GM23338 (cell line): ENCODE data around the gene RET. TPM values are rescaled to one million over a fixed set of nuclear protein-coding genes. Genes with fewer than 3 reads are reported as not detected.

Experiments used
- EZH2phosphoT487 ChIP-seq: fragments of 200-600 bp; sonication (generic); IDR thresholded peaks from one replicate; pipeline ENCODE4 v1.8.1; 2018; ENCODE audit warnings: antibody characterized with exemption; ENCODE audit not compliant: unreplicated experiment
- POLR2AphosphoS5 ChIP-seq: IDR thresholded peaks from 2 replicates; pipeline ENCODE4 v1.6.1; 2016; ENCODE audit warnings: antibody characterized with exemption, low read depth
- REST ChIP-seq: IDR thresholded peaks from one replicate; pipeline ENCODE4 v1.6.1; 2018; ENCODE audit warnings: antibody characterized with exemption; ENCODE audit not compliant: unreplicated experiment
- polyA plus RNA-seq: library from polyadenylated mRNA; unstranded; fragments of >200 nt; fragmentation: Nextera tagmentation; extraction: Ambion mirVana; gene quantifications from 2 replicates; pipeline ENCODE4 v1.2.1, GENCODE V29; 2016
- total RNA-seq: library from RNA; depleted of rRNA; stranded (reverse); fragments of >200 nt; shearing (Covaris generic); gene quantifications from 2 replicates; pipeline ENCODE4 v1.2.3, GENCODE V29; 2014
- TF ChIP-seq, protein P1 (sequence below): fragments of 250-450 bp; sonication (Bioruptor Pico); IDR thresholded peaks from 2 replicates; pipeline ENCODE4 v1.5.0; 2020; ENCODE audit warnings: mild to moderate bottlenecking, moderate library complexity

The RET gene
- total and polyA plus RNA-seq, 2 experiments from 2014 or later: 5.5 to 9.8 TPM

DNA sequence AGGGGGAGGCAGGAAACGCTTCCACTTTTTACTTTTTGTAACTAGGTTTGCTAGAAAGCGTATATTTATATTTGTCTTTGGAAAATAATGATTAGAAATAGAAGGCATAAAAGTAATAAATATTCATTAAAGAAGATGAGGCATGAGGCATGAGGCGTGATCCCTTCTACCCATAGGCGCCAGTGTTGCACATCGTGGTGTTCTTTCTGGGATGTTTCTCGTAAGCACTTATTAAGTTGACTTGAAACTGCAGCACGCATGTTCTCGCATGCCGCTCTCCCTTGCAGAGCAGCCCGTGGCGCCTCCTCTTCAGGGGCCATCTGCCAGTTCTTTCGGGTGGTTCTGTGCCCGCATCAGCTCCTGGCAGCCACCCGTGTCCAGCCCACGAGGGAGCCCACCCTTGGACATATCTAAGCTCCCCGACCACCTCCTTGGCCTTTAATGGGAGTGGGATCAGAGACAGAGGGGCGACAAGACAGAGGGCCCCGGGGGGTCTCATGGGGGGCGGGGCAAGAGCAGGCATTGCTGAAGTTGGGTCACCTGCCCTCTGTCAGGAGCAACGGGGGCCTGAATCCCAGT is 32.9 kb downstream of the RET start (continued):
- TF ChIP-seq, protein P1, sequence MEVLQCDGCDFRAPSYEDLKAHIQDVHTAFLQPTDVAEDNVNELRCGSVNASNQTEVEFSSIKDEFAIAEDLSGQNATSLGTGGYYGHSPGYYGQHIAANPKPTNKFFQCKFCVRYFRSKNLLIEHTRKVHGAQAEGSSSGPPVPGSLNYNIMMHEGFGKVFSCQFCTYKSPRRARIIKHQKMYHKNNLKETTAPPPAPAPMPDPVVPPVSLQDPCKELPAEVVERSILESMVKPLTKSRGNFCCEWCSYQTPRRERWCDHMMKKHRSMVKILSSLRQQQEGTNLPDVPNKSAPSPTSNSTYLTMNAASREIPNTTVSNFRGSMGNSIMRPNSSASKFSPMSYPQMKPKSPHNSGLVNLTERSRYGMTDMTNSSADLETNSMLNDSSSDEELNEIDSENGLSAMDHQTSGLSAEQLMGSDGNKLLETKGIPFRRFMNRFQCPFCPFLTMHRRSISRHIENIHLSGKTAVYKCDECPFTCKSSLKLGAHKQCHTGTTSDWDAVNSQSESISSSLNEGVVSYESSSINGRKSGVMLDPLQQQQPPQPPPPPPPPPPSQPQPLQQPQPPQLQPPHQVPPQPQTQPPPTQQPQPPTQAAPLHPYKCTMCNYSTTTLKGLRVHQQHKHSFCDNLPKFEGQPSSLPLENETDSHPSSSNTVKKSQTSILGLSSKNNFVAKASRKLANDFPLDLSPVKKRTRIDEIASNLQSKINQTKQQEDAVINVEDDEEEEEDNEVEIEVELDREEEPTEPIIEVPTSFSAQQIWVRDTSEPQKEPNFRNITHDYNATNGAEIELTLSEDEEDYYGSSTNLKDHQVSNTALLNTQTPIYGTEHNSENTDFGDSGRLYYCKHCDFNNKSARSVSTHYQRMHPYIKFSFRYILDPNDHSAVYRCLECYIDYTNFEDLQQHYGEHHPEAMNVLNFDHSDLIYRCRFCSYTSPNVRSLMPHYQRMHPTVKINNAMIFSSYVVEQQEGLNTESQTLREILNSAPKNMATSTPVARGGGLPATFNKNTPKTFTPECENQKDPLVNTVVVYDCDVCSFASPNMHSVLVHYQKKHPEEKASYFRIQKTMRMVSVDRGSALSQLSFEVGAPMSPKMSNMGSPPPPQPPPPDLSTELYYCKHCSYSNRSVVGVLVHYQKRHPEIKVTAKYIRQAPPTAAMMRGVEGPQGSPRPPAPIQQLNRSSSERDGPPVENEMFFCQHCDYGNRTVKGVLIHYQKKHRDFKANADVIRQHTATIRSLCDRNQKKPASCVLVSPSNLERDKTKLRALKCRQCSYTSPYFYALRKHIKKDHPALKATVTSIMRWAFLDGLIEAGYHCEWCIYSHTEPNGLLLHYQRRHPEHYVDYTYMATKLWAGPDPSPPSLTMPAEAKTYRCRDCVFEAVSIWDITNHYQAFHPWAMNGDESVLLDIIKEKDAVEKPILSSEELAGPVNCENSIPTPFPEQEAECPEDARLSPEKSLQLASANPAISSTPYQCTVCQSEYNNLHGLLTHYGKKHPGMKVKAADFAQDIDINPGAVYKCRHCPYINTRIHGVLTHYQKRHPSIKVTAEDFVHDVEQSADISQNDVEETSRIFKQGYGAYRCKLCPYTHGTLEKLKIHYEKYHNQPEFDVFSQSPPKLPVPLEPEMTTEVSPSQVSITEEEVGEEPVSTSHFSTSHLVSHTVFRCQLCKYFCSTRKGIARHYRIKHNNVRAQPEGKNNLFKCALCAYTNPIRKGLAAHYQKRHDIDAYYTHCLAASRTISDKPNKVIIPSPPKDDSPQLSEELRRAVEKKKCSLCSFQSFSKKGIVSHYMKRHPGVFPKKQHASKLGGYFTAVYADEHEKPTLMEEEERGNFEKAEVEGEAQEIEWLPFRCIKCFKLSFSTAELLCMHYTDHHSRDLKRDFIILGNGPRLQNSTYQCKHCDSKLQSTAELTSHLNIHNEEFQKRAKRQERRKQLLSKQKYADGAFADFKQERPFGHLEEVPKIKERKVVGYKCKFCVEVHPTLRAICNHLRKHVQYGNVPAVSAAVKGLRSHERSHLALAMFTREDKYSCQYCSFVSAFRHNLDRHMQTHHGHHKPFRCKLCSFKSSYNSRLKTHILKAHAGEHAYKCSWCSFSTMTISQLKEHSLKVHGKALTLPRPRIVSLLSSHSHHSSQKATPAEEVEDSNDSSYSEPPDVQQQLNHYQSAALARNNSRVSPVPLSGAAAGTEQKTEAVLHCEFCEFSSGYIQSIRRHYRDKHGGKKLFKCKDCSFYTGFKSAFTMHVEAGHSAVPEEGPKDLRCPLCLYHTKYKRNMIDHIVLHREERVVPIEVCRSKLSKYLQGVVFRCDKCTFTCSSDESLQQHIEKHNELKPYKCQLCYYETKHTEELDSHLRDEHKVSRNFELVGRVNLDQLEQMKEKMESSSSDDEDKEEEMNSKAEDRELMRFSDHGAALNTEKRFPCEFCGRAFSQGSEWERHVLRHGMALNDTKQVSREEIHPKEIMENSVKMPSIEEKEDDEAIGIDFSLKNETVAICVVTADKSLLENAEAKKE (CRISPR knock-in tag): no peak
- TF ChIP-seq REST: no peak
- TF ChIP-seq EZH2phosphoT487: no peak
- TF ChIP-seq POLR2AphosphoS5: no peak
